ENCODE results near the gene COQ4.

GRCh38 chr9:128321343-128321742 lies 1.3 kb upstream of the COQ4 start:
- TF ChIP-seq CTCF (IDR thresholded peaks at IDR 0.05): no peak
- no peak for TF ChIP-seq POLR2A (IDR thresholded peaks at IDR 0.05)

Data from esophagus squamous epithelium (tissue), 4 donors.